SJCRH30 (cell line): ENCODE results near the gene DDX19B. TPM values are rescaled to one million over a fixed set of nuclear protein-coding genes. Genes with fewer than 3 reads are reported as not detected.
"Not testable (repeated sequence)": the region's sequence is repeated elsewhere in the genome, so short reads cannot be mapped to it uniquely, and the experiment has no call there.

ENCODE experiments used
- DNase-seq, 2 experiments: peaks; one replicate each; pipeline ENCODE4 v3.0.0-alpha.2; 2015 to 2020
- H3K27ac ChIP-seq: fragments of 250-450 bp; sonication (Bioruptor Pico); 2 replicates; pipeline ENCODE4 v1.5.1; 2020; ENCODE audit warnings: mild to moderate bottlenecking, moderate library complexity
- H3K27me3 ChIP-seq: fragments of 250-450 bp; sonication (Bioruptor Pico); 2 replicates; pipeline ENCODE4 v1.5.1; 2020; ENCODE audit warnings: mild to moderate bottlenecking, moderate library complexity
- H3K36me3 ChIP-seq: fragments of 250-450 bp; sonication (Bioruptor Pico); 2 replicates; pipeline ENCODE4 v1.5.1; 2020; ENCODE audit warnings: mild to moderate bottlenecking, moderate library complexity
- H3K4me1 ChIP-seq: fragments of 250-450 bp; sonication (Bioruptor Pico); 2 replicates; pipeline ENCODE4 v1.5.1; 2020; ENCODE audit warnings: mild to moderate bottlenecking, moderate library complexity
- H3K4me3 ChIP-seq: fragments of 250-450 bp; sonication (Bioruptor Pico); 2 replicates; pipeline ENCODE4 v1.5.1; 2020; ENCODE audit warnings: mild to moderate bottlenecking, moderate library complexity
- H3K9me3 ChIP-seq: fragments of 250-450 bp; sonication (Bioruptor Pico); replicated peaks from 2 replicates; pipeline ENCODE4 v1.5.1; 2020; ENCODE audit warnings: mild to moderate bottlenecking, moderate library complexity
- total RNA-seq: library from RNA; depleted of rRNA; stranded (reverse); fragments of >200 nt; shearing (Covaris generic); gene quantifications from 2 replicates; pipeline ENCODE4 v1.2.3, GENCODE V29; 2014

DDX19B gene
- total RNA-seq, 1 experiment from 2014 or later, result 23.9 TPM

- Histone ChIP-seq H3K36me3 (peaks cover 16% of the 10 kb centered on the region), H3K4me3 (no peak overlapping the region), H3K4me1 (no peaks in the 10 kb centered on the region), H3K9me3 (no peaks in the 10 kb centered on the region), H3K27me3 (no peaks in the 10 kb centered on the region), H3K27ac (no peak overlapping the region)
- DNase-seq, result no peak
These were observed 65.4 kb downstream of the DDX19B start for GRCh38 chr16:70364399-70364798.

GRCh38 chr16:70370145-70370544, 71.2 kb downstream of the DDX19B start:
- not testable (repeated sequence) for H3K9me3 ChIP-seq, H3K36me3 ChIP-seq, H3K27me3 ChIP-seq, H3K4me3 ChIP-seq, H3K4me1 ChIP-seq, H3K27ac ChIP-seq
- peak in 1 of 2 experiments; percentile 8 for DNase-seq

GRCh38 chr16:70370924-70371323, 71.9 kb downstream of the DDX19B start:
- DNase-seq, result no peak
- Histone ChIP-seq H3K36me3 (peaks cover 9% of the 10 kb centered on the region), H3K27ac (no peak overlapping the region), H3K9me3 (no peaks in the 10 kb centered on the region), H3K4me3 (no peak overlapping the region), H3K27me3 (no peaks in the 10 kb centered on the region), H3K4me1 (no peaks in the 10 kb centered on the region)

GRCh38 chr16:70372921-70373728, 74.1 kb downstream of the DDX19B start:
- no peaks in the 10 kb centered on the region for H3K27me3 ChIP-seq
- H3K27ac ChIP-seq, result no peak overlapping the region
- H3K9me3 ChIP-seq, result no peaks in the 10 kb centered on the region
- peaks cover 9% of the 10 kb centered on the region for H3K36me3 ChIP-seq
- no peak overlapping the region for H3K4me3 ChIP-seq
- no peak for DNase-seq
- no peaks in the 10 kb centered on the region for H3K4me1 ChIP-seq

- H3K27ac ChIP-seq, result no peak overlapping the region
- no peak overlapping the region for H3K4me3 ChIP-seq
- no peaks in the 10 kb centered on the region for H3K27me3 ChIP-seq
- H3K4me1 ChIP-seq, result no peaks in the 10 kb centered on the region
- no peaks in the 10 kb centered on the region for H3K9me3 ChIP-seq
- H3K36me3 ChIP-seq, result peaks cover 9% of the 10 kb centered on the region
- no peak for DNase-seq
These were observed 75.2 kb downstream of the DDX19B start for GRCh38 chr16:70374213-70374612.

GRCh38 chr16:70375636-70376611, 76.9 kb downstream of the DDX19B start:
- no peak for DNase-seq

GRCh38 chr16:70377782-70378181, 78.8 kb downstream of the DDX19B start:
- no peak overlapping the region for H3K4me3 ChIP-seq

More at GRCh38 chr16:70375636-70376611, 76.9 kb downstream of the DDX19B start:
- no peaks in the 10 kb centered on the region for H3K9me3 ChIP-seq
- H3K4me1 ChIP-seq, result no peaks in the 10 kb centered on the region
- H3K4me3 ChIP-seq, result no peak overlapping the region
- peaks cover 9% of the 10 kb centered on the region for H3K36me3 ChIP-seq
- H3K27ac ChIP-seq, result no peak overlapping the region
- H3K27me3 ChIP-seq, result no peaks in the 10 kb centered on the region

GRCh38 chr16:70378869-70379493, 80.0 kb downstream of the DDX19B start:
- no peaks in the 10 kb centered on the region for H3K36me3 ChIP-seq

More at GRCh38 chr16:70377782-70378181, 78.8 kb downstream of the DDX19B start:
- H3K27me3 ChIP-seq, result no peaks in the 10 kb centered on the region
- no peak overlapping the region for H3K27ac ChIP-seq
- DNase-seq, result no peak
- peaks cover 5% of the 10 kb centered on the region for H3K36me3 ChIP-seq
- H3K4me1 ChIP-seq, result no peaks in the 10 kb centered on the region
- no peaks in the 10 kb centered on the region for H3K9me3 ChIP-seq

GRCh38 chr16:70380248-70380918, 81.4 kb downstream of the DDX19B start:
- no peaks in the 10 kb centered on the region for H3K9me3 ChIP-seq
- H3K36me3 ChIP-seq, result no peaks in the 10 kb centered on the region
- H3K4me3 ChIP-seq, result peak overlapping the region; percentile 70
- H3K4me1 ChIP-seq, result no peaks in the 10 kb centered on the region
- DNase-seq, result peak; percentile 86 to 89
- H3K27ac ChIP-seq, result peak overlapping the region; percentile 80
- H3K27me3 ChIP-seq, result no peaks in the 10 kb centered on the region

More at GRCh38 chr16:70378869-70379493, 80.0 kb downstream of the DDX19B start:
- Histone ChIP-seq H3K4me1 (no peaks in the 10 kb centered on the region), H3K9me3 (no peaks in the 10 kb centered on the region), H3K27ac (no peak overlapping the region), H3K4me3 (no peak overlapping the region), H3K27me3 (no peaks in the 10 kb centered on the region)
- no peak for DNase-seq

- no peaks in the 10 kb centered on the region for H3K4me1 ChIP-seq
These were observed 82.1 kb downstream of the DDX19B start for GRCh38 chr16:70380919-70381603.

GRCh38 chr16:70381604-70382342, 82.8 kb downstream of the DDX19B start:
- Histone ChIP-seq H3K4me3 (peak overlapping the region; percentile 70), H3K27me3 (no peaks in the 10 kb centered on the region), H3K27ac (peak overlapping the region; percentile 80; the same call in 1 of the 2 replicates), H3K9me3 (no peaks in the 10 kb centered on the region), H3K4me1 (no peaks in the 10 kb centered on the region), H3K36me3 (no peaks in the 10 kb centered on the region)
- DNase-seq, result no peak

More at GRCh38 chr16:70380919-70381603, 82.1 kb downstream of the DDX19B start:
- peak overlapping the region; percentile 70 for H3K4me3 ChIP-seq
- H3K9me3 ChIP-seq, result no peaks in the 10 kb centered on the region
- H3K27ac ChIP-seq, result peak overlapping the region; percentile 80
- H3K36me3 ChIP-seq, result no peaks in the 10 kb centered on the region
- no peaks in the 10 kb centered on the region for H3K27me3 ChIP-seq
- peak; percentile 89 to 93 for DNase-seq

- Histone ChIP-seq H3K36me3 (no peaks in the 10 kb centered on the region), H3K4me3 (no peak overlapping the region), H3K9me3 (no peaks in the 10 kb centered on the region), H3K27me3 (no peaks in the 10 kb centered on the region), H3K27ac (no peak overlapping the region), H3K4me1 (no peaks in the 10 kb centered on the region)
- no peak for DNase-seq
These were observed 84.5 kb downstream of the DDX19B start for GRCh38 chr16:70383421-70383960.
